HG03159 (cell line): ENCODE results near the gene SLC5A9.
"Not testable (repeated sequence)": the region's sequence is repeated elsewhere in the genome, so short reads cannot be mapped to it uniquely, and the experiment has no call there.

ENCODE experiments used
- ATAC-seq: cut with Tn5 transposase; IDR thresholded peaks from one replicate; pipeline ENCODE4 v1.9.1; 2021; ENCODE audit warnings: mild to moderate bottlenecking, moderate library complexity; ENCODE audit not compliant: unreplicated experiment

The SLC5A9 gene

GRCh38 chr1:48236716-48237470 lies 14.4 kb downstream of the SLC5A9 start:
- ATAC-seq: peak; percentile 73

- no peak for ATAC-seq
Measured at GRCh38 chr1:48242141-48242736, 19.7 kb downstream of the SLC5A9 start.

DNA sequence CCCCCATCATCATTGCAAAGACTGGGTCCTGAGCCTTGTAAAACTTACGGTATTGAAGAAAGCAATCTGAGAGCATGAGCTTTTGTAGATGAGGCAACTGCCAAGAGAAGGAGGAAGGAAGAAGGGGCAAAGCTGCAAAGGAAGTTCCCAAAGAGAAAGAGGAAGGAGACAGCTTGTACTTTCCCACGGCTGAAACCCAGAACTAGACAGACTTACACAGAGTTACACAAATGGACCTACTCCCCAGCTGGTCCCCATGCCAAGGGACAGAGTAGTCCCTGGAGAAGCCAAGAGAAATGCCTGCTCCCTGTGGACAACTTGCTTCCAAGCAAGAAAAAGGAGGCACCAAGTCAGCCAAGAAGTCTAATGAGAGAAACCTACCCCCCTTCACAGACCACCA lies 22.6 kb downstream of the SLC5A9 start:
- no peak for ATAC-seq

DNA sequence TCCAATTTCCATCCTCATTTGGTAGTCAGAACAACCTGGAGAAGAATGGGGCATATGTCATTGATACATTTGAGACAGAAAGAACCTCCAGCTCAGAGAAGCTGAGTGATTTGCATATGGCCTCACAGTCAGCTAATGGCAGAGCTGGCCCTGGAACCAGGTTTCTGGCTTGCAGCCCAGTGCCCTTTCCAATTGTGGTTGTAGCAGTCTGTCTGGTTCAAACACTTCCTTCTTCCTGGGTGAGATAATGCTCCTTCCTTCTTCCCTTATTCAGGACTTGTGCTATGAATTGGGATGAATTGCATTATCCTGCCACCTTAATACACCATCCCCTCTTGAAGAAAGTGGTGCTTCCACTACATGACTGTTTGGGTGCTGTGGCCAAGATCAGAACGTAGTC lies 24.2 kb downstream of the SLC5A9 start:
- no peak for ATAC-seq

DNA sequence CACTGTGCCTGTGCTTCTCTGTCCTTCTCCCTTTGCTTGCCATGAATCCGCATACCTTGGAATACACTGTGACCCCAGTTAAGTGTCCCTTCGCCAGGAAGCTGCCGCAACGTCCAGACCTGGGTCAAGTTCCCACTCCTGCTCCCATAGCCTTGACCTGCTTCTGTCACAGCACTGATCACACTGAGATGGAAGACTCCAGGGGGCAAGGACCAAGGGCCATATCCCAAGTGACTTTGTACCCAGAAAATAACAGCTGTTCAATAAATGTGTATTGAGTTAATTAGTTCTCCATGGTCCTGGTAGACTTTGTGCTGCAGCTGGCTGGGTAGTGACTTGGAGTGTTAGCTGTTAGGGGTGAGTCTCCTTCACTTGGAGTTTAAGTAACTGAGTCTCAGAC lies 25.8 kb downstream of the SLC5A9 start:
- no peak for ATAC-seq

DNA sequence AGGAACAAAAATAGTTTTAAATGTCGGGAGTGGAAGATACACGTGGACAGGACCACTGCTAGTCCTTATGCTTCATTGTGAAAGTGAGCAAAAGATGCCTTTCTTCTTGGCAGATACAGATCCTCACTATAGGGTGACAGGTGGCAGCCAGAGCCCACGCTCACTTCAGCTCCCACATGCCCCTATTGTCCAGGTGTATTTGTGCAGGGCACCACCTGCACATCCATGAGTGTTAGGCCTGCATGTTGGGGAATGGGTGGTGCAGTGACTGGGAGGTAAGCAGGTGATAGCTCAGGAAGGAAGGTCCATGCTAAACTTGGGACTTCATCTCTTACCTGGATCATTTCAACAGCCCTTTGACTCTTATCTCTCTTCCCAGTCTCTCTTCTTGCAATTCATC lies 27.4 kb downstream of the SLC5A9 start:
- ATAC-seq: no peak

DNA sequence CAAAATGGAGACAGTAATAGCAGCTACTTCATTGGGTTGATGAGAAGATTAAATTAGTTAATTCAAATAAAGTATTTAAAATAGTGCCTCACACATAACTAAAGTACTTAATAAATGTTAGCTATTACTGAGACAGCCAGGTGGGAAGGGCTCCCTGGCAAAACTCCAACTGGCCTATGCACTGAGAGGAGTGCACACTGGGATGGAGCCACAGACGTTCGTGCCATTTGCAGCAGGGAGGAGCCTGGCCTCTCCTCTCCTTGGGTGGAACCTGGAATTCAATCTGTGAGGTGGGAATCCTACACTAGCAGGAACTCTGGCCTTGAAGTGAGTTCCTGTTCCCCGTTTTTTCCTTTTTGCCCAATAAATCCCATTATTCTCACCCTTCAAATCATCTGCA lies 28.1 kb downstream of the SLC5A9 start:
- ATAC-seq: no peak

GRCh38 chr1:48251323-48251722 lies 28.8 kb downstream of the SLC5A9 start:
- ATAC-seq: no peak

DNA sequence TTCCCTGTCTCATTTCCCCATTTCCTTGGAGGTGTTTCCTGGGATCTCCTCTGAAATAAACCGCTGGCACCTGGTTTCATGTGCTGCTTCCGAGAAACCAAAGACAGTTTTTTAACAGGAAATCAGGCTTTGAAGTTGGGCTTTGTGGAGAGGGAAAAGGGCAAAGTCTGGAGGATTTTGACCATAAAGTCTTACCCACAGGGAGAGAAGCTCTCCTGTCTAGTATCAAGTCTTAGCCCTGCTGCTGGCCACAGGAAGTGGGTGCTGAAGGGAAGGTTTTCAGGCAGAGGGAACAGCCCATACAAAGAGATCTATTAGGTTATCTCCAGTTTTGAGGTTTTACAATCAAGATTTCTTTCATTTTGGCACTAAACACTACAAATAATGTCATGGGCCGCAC lies 29.3 kb downstream of the SLC5A9 start:
- no peak for ATAC-seq

GRCh38 chr1:48254254-48254653 lies 31.7 kb downstream of the SLC5A9 start:
- no peak for ATAC-seq

DNA sequence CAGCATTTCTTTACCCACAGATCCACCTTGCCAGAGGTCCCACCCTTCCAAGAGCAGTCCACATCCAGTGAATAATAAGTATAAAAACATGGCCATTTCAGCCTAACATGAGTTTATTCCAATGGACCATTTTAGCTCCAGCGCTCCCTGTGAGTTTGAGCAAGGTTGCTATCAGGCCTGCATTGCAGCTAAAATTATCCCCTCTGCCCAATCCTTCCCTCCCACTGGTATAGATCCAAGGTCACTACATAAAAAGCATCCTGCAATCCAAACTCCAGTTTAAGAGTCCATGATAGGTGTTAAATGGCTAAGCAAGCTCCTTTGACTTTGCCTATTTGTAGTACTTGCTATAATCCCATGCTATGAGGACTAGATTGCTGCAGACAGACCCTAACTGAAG lies 35.6 kb downstream of the SLC5A9 start:
- ATAC-seq: no peak

DNA sequence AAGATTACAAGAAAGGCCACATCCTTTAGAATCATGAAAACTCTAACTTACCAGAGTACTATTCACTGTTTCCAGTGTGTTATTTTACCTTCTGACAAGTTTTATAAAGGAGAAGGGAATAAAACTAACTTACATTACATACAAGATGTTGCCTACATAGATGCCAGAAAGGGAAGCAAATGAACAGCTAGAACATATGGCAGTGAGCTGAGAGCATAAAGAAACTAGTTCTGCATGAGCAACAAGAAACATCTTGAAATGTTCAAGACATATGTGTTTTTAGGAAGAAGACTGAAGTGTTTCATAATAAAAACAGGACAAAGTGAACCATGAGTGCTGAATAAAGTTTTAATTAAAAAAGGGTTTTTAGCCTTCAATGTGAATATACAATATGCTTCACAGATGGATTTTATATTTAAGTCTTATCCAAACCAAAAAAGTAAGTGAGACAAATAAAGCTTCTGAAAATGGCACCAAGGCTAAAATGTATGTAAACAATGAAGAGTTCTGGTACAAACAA lies 39.4 kb downstream of the SLC5A9 start:
- ATAC-seq: no peak

DNA sequence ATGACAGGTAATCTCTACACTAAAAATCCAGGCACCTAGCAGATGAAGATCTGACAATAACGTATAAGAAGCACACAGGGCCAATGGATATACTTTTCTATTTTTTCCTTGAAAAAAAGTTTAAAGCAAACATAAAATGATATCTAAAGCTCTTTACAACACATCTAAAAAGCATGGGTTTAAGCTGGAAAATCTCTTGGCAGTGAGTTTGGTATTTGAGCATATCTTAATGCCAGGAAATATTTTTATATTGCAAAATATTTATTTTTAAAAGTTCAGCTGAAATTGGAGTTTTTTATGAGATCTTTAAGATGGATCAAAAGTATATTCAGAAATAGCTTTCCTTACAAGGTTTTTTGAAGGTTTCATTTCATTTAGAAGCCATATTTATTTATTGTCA lies 40.5 kb downstream of the SLC5A9 start:
- no peak for ATAC-seq

DNA sequence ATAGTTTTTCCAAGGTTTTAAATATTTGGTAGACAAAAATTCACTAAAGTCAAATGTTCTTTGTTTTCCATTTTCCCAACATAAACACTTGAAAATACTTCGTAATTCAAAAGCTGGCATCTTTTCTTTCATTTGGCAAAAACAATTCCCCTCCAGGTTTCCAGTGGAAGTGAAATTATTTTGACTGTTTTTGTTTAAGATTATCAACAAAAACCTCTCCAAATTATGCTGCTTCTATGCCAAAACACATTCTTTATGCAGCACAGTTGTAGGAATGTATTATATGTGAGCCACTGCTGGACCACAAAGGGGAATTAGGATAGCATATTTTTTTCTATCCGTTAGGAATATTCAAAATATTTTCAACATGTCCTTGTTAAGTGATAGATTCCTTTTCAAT lies 44.1 kb downstream of the SLC5A9 start:
- no peak for ATAC-seq

DNA sequence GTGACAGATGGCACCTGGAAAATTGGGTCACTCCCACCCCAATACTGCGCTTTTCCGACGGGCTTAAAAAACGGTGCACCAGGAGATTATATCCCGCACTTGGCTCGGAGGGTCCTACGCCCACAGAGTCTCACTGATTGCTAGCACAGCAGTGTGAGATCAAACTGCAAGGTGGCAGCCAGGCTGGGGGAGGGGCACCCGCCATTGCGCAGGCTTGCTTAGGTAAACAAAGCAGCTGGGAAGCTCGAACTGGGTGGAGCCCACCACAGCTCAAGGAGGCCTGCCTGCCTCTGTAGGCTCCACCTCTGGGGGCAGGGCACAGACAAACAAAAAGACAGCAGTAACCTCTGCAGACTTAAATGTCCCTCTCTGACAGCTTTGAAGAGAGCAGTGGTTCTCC lies 54.9 kb downstream of the SLC5A9 start:
- ATAC-seq: not testable (repeated sequence)

DNA sequence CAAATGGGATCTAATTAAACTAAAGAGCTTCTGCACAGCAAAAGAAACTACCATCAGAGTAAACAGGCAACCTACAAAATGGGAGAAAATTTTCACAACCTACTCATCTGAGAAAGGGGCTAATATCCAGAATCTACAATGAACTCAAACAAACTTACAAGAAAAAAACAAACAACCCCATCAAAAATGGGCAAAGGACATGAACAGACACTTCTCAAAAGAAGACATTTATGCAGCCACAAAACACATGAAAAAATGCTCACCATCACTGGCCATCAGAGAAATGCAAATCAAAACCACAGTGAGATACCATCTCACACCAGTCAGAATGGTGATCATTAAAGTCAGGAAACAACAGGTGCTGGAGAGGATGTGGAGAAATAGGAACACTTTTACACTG lies 59.8 kb downstream of the SLC5A9 start:
- not testable (repeated sequence) for ATAC-seq

DNA sequence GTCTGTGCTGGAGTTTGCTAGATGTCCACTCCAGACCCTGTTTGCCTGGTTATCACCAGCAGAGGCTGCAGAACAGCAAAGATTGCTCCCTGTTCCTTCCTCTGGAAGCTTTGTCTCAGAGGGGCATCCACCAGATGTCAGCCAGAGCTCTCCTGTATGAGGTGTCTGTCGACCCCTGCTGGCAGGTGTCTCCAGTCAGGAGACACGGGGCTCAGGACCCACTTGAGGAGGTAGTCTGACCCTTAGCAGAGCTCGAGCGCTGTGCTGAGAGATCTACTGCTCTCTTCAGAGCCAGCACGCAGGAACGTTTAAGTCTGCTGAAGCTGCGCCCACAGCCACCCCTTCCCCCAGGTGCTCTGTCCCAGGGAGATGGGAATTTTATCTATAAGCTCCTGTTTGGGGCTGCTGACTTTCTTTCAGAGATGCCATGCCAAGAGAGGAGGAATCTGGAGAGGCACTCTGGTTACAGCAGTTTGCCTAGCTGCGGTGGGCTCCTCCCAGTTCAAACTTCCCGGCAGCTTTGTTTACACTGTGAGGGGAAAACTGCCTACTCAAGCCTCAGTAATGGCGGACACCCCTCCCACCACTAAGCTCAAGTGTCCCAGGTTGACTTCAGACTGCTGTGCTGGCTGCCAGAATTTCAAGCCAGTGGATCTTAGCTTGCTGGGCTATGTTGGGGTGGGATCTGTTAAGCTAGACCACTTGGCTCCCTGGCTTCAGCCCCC lies 62.3 kb downstream of the SLC5A9 start:
- ATAC-seq: not testable (repeated sequence)

GRCh38 chr1:48285525-48285924 lies 63.0 kb downstream of the SLC5A9 start:
- no peak for ATAC-seq

DNA sequence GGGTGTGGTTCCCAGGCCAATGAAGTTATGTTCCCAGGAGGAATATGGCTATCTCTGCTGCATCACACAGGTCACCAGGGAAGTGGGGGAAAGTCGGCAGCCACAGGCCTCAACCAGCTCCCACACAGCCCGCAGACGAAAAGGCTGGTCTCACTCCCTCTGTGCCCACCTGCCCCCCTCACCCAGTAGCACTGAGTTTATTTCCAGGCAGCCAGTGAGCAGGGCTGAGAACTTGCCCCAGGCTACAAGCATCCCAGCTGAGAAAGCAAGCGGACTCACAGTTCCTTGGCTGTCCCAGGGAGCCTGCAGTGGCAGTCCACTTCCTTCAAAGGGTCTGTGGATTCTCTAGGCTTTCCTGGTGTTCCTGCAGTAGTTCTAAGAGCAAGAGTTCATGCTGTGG lies 68.9 kb downstream of the SLC5A9 start:
- no peak for ATAC-seq

GRCh38 chr1:48292706-48293105 lies 70.2 kb downstream of the SLC5A9 start:
- ATAC-seq: no peak

DNA sequence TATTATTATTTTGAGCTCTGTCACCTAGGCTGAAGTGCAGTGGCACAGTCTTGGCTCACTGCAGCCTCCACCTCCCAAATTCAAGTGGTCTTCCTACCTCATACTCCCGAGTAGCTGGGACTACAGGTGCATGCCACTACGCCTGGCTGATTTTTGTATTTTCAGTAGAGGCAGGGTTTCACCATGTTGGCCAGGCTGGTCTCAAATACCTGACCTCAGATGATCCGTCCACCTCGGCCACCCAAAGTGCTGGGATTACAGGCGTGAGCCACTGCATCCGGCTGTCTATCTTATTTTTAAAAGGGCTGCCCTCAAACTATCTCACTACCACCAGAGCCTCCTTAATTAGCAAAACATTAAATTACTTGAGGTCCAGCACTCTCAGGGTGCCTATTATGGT lies 71.6 kb downstream of the SLC5A9 start:
- not testable (repeated sequence) for ATAC-seq

DNA sequence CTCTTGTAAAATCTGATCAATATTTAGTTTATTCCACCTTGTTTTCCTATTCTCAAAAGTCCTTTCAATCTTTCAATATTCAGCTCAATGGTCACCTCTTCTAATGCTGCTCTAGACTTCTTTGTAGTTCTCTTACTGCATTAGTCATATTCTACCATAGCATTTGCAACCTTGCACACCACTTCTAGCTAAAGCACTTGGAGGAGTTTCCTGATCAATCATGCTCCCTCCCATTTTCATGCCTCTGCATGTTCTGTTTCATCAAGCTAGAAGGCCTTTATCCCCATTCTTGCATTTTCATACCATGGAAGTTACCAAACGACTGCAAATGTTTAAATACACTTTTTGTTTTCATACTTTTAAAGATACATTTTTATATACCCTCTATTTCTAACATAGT lies 72.1 kb downstream of the SLC5A9 start:
- no peak for ATAC-seq
